ENCODE results near the gene CPNE4. TPM values are rescaled to one million over a fixed set of nuclear protein-coding genes. Genes with fewer than 3 reads are reported as not detected.

CPNE4 gene
- total RNA-seq, 2 donors from 2014 or later = 1.7 to 2.5 TPM

- Histone ChIP-seq H3K9me3 (ENCODE audit: control insufficient read depth, low read length) (no peaks in the 10 kb centered on the region), H3K4me1 (ENCODE audit: control insufficient read depth, insufficient read depth, low read length) (no peaks in the 10 kb centered on the region), H3K27ac (ENCODE audit: low read depth, low read length) (no peak overlapping the region), H3K4me3 (ENCODE audit: low read length) (no peak overlapping the region), H3K27me3 (ENCODE audit: control insufficient read depth, insufficient read depth, low read length, poor library complexity, severe bottlenecking) (no peaks in the 10 kb centered on the region), H3K36me3 (ENCODE audit: control insufficient read depth, insufficient read depth, low read length) (no peaks in the 10 kb centered on the region), H3K9ac (ENCODE audit: extremely low read depth, low read length, poor library complexity, severe bottlenecking) (no peak overlapping the region)
- H3K9me3 Mint-ChIP-seq = peaks cover 11% of the 10 kb centered on the region
- no peak overlapping the region for H3K4me3 Mint-ChIP-seq
- DNase-seq = no peak
- peaks cover 6% of the 10 kb centered on the region for H3K27me3 Mint-ChIP-seq (ENCODE audit: insufficient read depth)
- no peak overlapping the region for H3K27ac Mint-ChIP-seq
- 90 to 97% methylated on average over 5 of the region's 5 CpGs for WGBS, 2 experiments (ENCODE audit: insufficient coverage in 1 of 2, insufficient read length in 1 of 2)
- TF ChIP-seq CTCF (conservative IDR thresholded peaks at IDR 0.05) = no peak
- H3K36me3 Mint-ChIP-seq (ENCODE audit: low read depth) = no peaks in the 10 kb centered on the region
- peaks cover 4% of the 10 kb centered on the region for H3K4me1 Mint-ChIP-seq
These were observed 71.8 kb downstream of the CPNE4 start for GRCh38 chr3:131962982-131963381.

GRCh38 chr3:131960324-131960723 lies 74.5 kb downstream of the CPNE4 start:
- H3K27ac ChIP-seq (ENCODE audit: low read depth, low read length) = no peak overlapping the region
- no peaks in the 10 kb centered on the region for H3K27me3 ChIP-seq (ENCODE audit: control insufficient read depth, insufficient read depth, low read length, poor library complexity, severe bottlenecking)
- Mint-ChIP-seq H3K27ac (no peak overlapping the region), H3K36me3 (ENCODE audit: low read depth) (no peaks in the 10 kb centered on the region), H3K27me3 (ENCODE audit: insufficient read depth) (peaks cover 3% of the 10 kb centered on the region), H3K4me3 (no peak overlapping the region), H3K4me1 (peaks cover 15% of the 10 kb centered on the region), H3K9me3 (no peaks in the 10 kb centered on the region)
- H3K9me3 ChIP-seq (ENCODE audit: control insufficient read depth, low read length) = peaks cover 4% of the 10 kb centered on the region
- DNase-seq = no peak
- H3K36me3 ChIP-seq (ENCODE audit: control insufficient read depth, insufficient read depth, low read length) = no peaks in the 10 kb centered on the region
- no peak for TF ChIP-seq CTCF (conservative IDR thresholded peaks at IDR 0.05)
- H3K4me3 ChIP-seq (ENCODE audit: low read length) = no peak overlapping the region
- H3K9ac ChIP-seq (ENCODE audit: extremely low read depth, low read length, poor library complexity, severe bottlenecking) = no peak overlapping the region
- H3K4me1 ChIP-seq (ENCODE audit: control insufficient read depth, insufficient read depth, low read length) = peaks cover 10% of the 10 kb centered on the region
- 0% methylated on average over 1 of the region's 1 CpG for WGBS, 2 experiments (ENCODE audit: insufficient coverage in 1 of 2, insufficient read length in 1 of 2)

- Mint-ChIP-seq H3K9me3 (peaks cover 8% of the 10 kb centered on the region), H3K4me1 (peaks cover 14% of the 10 kb centered on the region), H3K27me3 (ENCODE audit: insufficient read depth) (peaks cover 3% of the 10 kb centered on the region), H3K36me3 (ENCODE audit: low read depth) (no peaks in the 10 kb centered on the region), H3K27ac (peak overlapping the region; percentile 38), H3K4me3 (no peak overlapping the region)
- Histone ChIP-seq H3K9me3 (ENCODE audit: control insufficient read depth, low read length) (peaks cover 4% of the 10 kb centered on the region), H3K36me3 (ENCODE audit: control insufficient read depth, insufficient read depth, low read length) (no peaks in the 10 kb centered on the region), H3K9ac (ENCODE audit: extremely low read depth, low read length, poor library complexity, severe bottlenecking) (peak overlapping the region; percentile 32), H3K4me3 (ENCODE audit: low read length) (no peak overlapping the region), H3K4me1 (ENCODE audit: control insufficient read depth, insufficient read depth, low read length) (peaks cover 10% of the 10 kb centered on the region), H3K27me3 (ENCODE audit: control insufficient read depth, insufficient read depth, low read length, poor library complexity, severe bottlenecking) (no peaks in the 10 kb centered on the region), H3K27ac (ENCODE audit: low read depth, low read length) (no peak overlapping the region)
- peak; percentile 56 for DNase-seq
- WGBS, 2 experiments (ENCODE audit: insufficient coverage in 1 of 2, insufficient read length in 1 of 2) = 41 to 88% methylated on average over 1 of the region's 1 CpG
- no peak for TF ChIP-seq CTCF (conservative IDR thresholded peaks at IDR 0.05)
These were observed 76.8 kb downstream of the CPNE4 start for GRCh38 chr3:131957980-131958379.

Measured in endodermal cell (in vitro differentiated cells).